GM12873 (cell line): ENCODE measurements around the gene FOXJ1.
A peak's percentile ranks its signal among the peaks of the same experiment; 100 is the strongest.

Source experiments
- TF ChIP-seq, protein P1 (sequence below): IDR thresholded peaks from 2 replicates; pipeline ENCODE4 v1.5.1; 2012; ENCODE audit warnings: low read depth, mild to moderate bottlenecking, moderate library complexity, low read length, control low read depth; ENCODE audit not compliant: insufficient read depth; ENCODE audit errors: missing control alignments

Gene FOXJ1, protein sequence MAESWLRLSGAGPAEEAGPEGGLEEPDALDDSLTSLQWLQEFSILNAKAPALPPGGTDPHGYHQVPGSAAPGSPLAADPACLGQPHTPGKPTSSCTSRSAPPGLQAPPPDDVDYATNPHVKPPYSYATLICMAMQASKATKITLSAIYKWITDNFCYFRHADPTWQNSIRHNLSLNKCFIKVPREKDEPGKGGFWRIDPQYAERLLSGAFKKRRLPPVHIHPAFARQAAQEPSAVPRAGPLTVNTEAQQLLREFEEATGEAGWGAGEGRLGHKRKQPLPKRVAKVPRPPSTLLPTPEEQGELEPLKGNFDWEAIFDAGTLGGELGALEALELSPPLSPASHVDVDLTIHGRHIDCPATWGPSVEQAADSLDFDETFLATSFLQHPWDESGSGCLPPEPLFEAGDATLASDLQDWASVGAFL

DNA sequence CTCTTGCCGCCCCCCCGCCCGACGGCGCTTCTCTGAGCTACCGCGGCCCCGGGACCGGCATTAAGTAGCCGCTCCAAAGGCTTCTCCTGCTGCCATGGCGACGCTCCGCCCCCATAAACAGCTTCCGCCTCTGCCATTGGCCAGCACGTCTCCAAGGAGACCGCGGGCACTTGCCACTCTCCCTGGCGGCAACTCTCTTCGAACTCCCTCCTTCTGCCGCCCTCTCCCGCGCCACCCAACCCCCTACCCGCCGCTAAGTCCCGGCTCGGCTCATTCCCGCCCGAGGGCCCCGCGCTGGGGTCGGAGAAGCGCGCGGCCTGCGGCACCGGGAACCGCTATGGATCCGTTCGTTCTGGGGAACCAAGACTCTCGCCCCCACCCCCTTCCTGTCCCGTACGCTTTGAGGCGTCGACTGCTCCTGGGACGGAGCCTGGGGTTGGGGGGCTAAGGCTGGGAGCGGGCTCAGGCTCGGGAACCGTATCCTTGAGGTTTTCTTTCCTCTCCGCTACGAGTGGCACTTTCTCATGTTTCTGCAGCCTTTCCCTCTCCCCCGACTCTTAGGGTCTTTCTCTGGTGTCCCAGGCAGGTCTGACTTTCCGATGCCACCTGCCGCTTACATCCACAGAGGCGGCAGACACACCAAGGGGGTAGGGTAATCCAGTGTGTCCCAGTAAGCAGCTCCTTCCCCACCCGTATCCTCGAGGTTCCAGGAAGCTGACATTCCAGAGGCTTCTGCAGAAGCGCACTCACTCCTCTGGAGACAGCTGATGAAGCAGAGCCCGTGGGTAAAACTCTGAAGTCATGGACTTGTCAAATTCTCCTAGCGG is at the start of gene FOXJ1:
Gene FOXJ1, minus strand, starts transcription at position 34 of the 827 bp plus-strand sequence. CDS start 850 bp downstream, outside the sequence.
- TF ChIP-seq, protein P1, sequence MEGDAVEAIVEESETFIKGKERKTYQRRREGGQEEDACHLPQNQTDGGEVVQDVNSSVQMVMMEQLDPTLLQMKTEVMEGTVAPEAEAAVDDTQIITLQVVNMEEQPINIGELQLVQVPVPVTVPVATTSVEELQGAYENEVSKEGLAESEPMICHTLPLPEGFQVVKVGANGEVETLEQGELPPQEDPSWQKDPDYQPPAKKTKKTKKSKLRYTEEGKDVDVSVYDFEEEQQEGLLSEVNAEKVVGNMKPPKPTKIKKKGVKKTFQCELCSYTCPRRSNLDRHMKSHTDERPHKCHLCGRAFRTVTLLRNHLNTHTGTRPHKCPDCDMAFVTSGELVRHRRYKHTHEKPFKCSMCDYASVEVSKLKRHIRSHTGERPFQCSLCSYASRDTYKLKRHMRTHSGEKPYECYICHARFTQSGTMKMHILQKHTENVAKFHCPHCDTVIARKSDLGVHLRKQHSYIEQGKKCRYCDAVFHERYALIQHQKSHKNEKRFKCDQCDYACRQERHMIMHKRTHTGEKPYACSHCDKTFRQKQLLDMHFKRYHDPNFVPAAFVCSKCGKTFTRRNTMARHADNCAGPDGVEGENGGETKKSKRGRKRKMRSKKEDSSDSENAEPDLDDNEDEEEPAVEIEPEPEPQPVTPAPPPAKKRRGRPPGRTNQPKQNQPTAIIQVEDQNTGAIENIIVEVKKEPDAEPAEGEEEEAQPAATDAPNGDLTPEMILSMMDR: no peak

DNA sequence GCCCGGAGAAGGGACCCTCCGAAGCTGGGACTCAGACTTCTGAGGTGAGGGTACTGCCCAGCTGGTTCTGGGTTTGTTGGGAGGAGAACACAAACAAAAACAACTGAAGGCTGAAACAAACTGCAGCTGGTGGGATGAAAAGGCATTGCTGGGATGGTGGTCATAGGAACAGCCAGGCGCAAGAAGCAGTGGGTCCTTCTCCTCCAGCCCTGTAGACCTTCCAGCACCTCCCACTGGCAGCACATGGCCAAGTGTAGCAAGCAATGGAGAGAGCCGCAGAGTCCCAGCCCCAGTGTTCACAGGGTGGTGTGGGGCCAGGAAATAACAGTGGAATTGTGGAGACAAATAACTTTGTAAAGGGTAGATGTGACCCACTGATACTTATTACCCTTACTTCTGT is 48.7 kb upstream of the FOXJ1 start:
- TF ChIP-seq, protein P1: no peak

DNA sequence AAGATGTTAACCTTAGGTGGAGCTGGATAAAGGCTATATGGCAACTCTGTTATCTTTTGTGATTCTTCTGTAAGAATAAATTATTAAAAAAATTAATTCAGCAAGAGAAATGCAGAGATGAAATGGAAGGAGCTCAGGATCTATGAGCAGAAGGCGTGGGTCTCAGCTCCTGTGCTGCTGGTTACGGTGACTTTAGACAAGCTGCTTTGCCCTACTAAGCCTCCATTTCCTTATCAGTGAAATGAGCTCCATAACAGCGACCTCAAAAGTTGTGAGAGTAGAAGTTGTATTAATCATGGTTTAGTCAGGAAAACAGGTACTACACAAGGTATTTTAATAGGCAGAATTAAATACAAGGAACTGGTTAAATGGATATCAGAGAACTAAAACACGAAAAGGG is 48.2 kb upstream of the FOXJ1 start:
- TF ChIP-seq, protein P1: no peak

DNA sequence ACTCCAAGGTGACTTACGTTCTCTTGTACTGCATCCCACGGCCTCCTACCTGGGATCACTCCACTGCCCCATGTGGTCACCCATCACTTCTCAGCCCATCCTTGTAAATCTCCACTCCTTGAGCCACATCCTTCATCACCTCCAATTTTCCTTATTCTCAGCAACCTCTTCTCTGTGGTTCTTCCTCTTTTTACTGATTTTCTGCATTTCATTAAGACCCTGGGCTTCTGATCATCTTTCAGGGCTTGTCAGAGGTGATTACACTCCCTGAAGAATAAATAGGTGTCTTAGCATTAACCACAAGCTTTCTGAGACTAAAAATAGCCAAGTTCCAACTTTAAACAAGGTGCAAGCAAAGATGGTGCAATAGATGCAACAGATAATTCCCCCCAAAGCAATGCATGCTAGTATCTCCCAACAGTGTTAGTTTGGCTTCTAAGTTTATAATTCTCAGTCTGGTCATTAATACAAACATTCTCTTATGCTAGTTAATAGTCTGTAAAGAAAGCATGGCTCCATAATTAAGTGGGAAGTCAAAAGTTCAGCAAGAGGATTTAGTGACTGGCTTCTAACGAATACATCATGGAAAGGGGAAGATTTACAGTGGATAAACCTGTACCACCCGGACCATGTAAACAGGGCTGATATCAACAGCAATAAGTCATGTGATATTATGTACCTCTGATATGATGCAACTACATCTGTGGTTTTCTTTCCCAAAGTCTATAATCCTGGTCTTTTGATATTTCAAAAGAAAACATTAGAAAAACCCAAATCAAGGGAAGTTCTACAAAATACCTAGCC is 47.4 kb upstream of the FOXJ1 start:
- TF ChIP-seq, protein P1: peak; percentile 31

DNA sequence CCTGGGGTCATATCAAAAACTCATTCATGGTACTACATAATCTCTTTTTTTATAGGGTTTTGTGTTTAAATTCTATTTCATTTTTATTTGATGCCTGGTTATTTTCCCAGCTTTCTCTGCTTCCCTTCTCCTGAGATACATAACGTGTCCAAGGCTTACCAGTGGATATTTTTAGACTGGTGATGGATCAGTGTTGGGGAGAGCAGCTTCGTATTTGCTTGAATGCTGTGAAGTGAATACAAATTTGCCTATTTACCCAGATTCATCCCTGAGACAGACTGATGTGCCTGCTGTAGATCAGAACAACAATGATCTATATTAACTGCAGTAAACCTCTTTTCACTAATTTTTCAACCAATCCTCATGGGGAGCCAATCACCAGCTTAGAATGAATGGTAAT is 43.2 kb upstream of the FOXJ1 start:
- TF ChIP-seq, protein P1: no peak

DNA sequence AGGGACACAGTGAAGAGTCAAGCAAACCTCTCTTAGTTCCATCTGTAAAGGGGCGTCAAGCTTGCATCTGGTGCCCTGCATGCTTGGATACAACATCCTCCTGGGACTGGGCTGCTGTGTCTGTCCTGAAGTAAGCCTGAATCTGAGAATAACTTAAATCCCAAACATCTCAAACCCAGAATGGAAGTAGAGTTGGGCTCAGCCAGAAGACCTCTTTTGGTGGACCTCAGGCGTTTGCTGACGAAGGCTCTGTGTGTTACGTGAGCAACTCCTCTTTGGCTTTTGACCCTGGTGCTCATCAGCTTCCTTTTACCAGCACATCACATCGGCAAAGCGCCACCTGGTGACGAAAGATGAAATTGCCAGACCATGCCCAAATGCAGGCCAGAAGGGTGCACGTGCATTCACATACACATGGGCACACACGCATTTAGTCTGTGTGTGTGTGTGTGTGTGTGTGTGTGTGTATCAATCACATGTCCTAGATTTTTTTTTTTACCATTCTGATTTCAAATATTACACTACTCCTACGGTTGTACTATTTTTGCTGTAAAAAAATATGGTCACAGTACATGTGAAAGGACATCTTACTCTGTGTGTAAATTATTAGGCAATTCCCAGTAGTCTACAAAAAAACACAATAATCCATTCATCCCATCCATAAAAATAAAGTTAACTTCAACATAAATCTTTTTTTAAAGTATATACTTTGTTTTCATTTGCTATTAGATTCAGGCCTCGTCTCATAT is 41.1 kb upstream of the FOXJ1 start:
- TF ChIP-seq, protein P1: peak; percentile 93
